DOHH2 (cell line): ENCODE data around the gene GMDS.

Source experiments
- EZH2phosphoT487 ChIP-seq: fragments of 200-600 bp; sonication (generic); IDR thresholded peaks from 2 replicates; pipeline ENCODE4 v1.6.1; 2017; ENCODE audit warnings: borderline replicate concordance, mild to moderate bottlenecking, antibody characterized with exemption, low read length, moderate library complexity, mixed read lengths
- TF ChIP-seq, protein P1 (sequence below): fragments of 200-600 bp; sonication (generic); IDR thresholded peaks from one replicate; pipeline ENCODE4 v1.5.1; 2014; ENCODE audit warnings: antibody characterized with exemption, mild to moderate bottlenecking, low read depth, low read length; ENCODE audit not compliant: poor library complexity, severe bottlenecking

DNA sequence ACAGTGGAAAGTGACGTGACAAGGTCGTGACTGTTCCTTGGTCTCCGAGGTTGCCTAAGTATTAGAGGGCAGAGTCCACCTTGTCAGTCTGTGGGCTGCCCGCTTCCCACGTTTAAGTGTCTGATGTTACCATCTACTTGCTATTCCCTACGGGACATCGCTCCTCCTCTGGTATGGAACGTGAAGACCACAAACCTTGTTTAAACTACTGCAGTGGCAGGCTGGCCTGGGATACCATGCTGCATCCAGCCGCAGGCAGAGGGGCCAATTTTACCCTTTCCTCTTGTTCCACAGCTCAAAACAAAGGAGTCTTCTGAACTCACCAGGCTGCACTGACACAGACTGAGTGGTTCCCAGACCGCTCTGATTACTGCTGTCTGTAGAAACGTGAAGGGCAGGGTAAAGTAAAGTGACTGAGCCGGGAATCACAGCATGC, 359.8 kb downstream of the GMDS start:
- TF ChIP-seq, protein P1, sequence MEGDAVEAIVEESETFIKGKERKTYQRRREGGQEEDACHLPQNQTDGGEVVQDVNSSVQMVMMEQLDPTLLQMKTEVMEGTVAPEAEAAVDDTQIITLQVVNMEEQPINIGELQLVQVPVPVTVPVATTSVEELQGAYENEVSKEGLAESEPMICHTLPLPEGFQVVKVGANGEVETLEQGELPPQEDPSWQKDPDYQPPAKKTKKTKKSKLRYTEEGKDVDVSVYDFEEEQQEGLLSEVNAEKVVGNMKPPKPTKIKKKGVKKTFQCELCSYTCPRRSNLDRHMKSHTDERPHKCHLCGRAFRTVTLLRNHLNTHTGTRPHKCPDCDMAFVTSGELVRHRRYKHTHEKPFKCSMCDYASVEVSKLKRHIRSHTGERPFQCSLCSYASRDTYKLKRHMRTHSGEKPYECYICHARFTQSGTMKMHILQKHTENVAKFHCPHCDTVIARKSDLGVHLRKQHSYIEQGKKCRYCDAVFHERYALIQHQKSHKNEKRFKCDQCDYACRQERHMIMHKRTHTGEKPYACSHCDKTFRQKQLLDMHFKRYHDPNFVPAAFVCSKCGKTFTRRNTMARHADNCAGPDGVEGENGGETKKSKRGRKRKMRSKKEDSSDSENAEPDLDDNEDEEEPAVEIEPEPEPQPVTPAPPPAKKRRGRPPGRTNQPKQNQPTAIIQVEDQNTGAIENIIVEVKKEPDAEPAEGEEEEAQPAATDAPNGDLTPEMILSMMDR, result no peak
- no peak for TF ChIP-seq EZH2phosphoT487
